ENCODE measurements around the gene KIR2DL3.
"Not testable (repeated sequence)": the region's sequence is repeated elsewhere in the genome, so short reads cannot be mapped to it uniquely, and the experiment has no call there.

KIR2DL3 gene

GRCh38 chr19:54738306-54738705 is at the start of gene KIR2DL3:
Gene KIR2DL3, plus strand, starts transcription at chr19:54738513. Its CDS starts 33 bp downstream, at chr19:54738546.
- not testable (repeated sequence) for DNase-seq

GRCh38 chr19:54691582-54692297 is 46.6 kb upstream of the KIR2DL3 start:
- DNase-seq = no peak

- DNase-seq = no peak
Observed at GRCh38 chr19:54692298-54692615, 46.1 kb upstream of the KIR2DL3 start.

GRCh38 chr19:54694648-54695047 is 43.7 kb upstream of the KIR2DL3 start:
- DNase-seq = no peak

- no peak for DNase-seq
Observed at GRCh38 chr19:54696117-54696548, 42.2 kb upstream of the KIR2DL3 start.

- DNase-seq = no peak
Observed at GRCh38 chr19:54696766-54697165, 41.5 kb upstream of the KIR2DL3 start.

GRCh38 chr19:54697716-54698115 is 40.6 kb upstream of the KIR2DL3 start:
- DNase-seq = not testable (repeated sequence)

- no peak for DNase-seq
Observed at GRCh38 chr19:54704928-54705327, 33.4 kb upstream of the KIR2DL3 start.

GRCh38 chr19:54707962-54708361 is 30.4 kb upstream of the KIR2DL3 start:
- no peak for DNase-seq

- no peak for DNase-seq
Observed at GRCh38 chr19:54708781-54709180, 29.5 kb upstream of the KIR2DL3 start.

- DNase-seq = no peak
Observed at GRCh38 chr19:54709212-54709948, 28.9 kb upstream of the KIR2DL3 start.

- not testable (repeated sequence) for DNase-seq
Observed at GRCh38 chr19:54709956-54710355, 28.4 kb upstream of the KIR2DL3 start.

GRCh38 chr19:54724142-54724541 is 14.2 kb upstream of the KIR2DL3 start, which contains the start of gene KIR3DL3:
Gene KIR3DL3, plus strand, starts transcription at chr19:54724442. Its CDS starts 55 bp downstream, at chr19:54724497.
- no peak for DNase-seq

- DNase-seq = no peak
Observed at GRCh38 chr19:54724644-54725043, 13.7 kb upstream of the KIR2DL3 start.

GRCh38 chr19:54725321-54725720 is 13.0 kb upstream of the KIR2DL3 start:
- no peak for DNase-seq

- DNase-seq = no peak
Observed at GRCh38 chr19:54727562-54727961, 10.8 kb upstream of the KIR2DL3 start.

GRCh38 chr19:54728167-54728566 is 10.1 kb upstream of the KIR2DL3 start:
- DNase-seq = no peak

- no peak for DNase-seq
Observed at GRCh38 chr19:54729416-54730188, 8.7 kb upstream of the KIR2DL3 start.

GRCh38 chr19:54731191-54731590 is 7.1 kb upstream of the KIR2DL3 start:
- DNase-seq = no peak

- no peak for DNase-seq
Observed at GRCh38 chr19:54738715-54739114, 402 bp downstream of the KIR2DL3 start.

GRCh38 chr19:54739587-54740497 is 1.5 kb downstream of the KIR2DL3 start:
- no peak for DNase-seq

- not testable (repeated sequence) for DNase-seq
Observed at GRCh38 chr19:54741950-54742349, 3.6 kb downstream of the KIR2DL3 start.
